Activated naive CD4-positive, alpha-beta T cell treated with Interleukin-2 at 50 U/mL for 16 hours (primary cell): ENCODE data around the gene ZNF549.
"Not testable (repeated sequence)": the region's sequence is repeated elsewhere in the genome, so short reads cannot be mapped to it uniquely, and the experiment has no call there.

Experiments
- DNase-seq: peaks from one replicate; pipeline ENCODE4 v3.0.0-alpha.2; 2020

The ZNF549 gene

GRCh38 chr19:57527136-57527881, at the start of gene ZNF549:
TSS of gene ZNF549 (plus strand) at chr19:57527356. CDS start at chr19:57527574, 218 bp downstream.
- DNase-seq: peak; percentile 90

GRCh38 chr19:57487477-57488298, 39.5 kb upstream of the ZNF549 start, which contains the start of gene ZNF419:
TSS of gene ZNF419 (plus strand) at chr19:57487750. CDS start at chr19:57487951, 201 bp downstream.
- peak; percentile 95 for DNase-seq

- DNase-seq: not testable (repeated sequence)
Observed at GRCh38 chr19:57488299-57488644, 38.9 kb upstream of the ZNF549 start.

DNA sequence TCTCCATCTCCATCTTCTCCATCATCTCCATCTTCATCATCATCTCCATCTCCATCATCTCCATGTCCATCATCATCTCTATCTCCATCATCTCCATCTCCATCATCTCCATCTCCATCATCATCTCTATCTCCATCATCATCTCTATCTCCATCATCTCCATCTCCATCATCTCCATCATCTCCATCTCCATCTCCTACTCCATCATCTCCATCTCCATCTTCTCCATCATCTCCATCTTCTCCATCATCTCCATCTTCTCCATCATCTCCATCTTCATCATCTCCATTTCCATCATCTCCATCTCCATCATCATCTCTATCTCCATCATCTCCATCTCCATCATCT, 27.9 kb upstream of the ZNF549 start:
- DNase-seq: not testable (repeated sequence)

DNA sequence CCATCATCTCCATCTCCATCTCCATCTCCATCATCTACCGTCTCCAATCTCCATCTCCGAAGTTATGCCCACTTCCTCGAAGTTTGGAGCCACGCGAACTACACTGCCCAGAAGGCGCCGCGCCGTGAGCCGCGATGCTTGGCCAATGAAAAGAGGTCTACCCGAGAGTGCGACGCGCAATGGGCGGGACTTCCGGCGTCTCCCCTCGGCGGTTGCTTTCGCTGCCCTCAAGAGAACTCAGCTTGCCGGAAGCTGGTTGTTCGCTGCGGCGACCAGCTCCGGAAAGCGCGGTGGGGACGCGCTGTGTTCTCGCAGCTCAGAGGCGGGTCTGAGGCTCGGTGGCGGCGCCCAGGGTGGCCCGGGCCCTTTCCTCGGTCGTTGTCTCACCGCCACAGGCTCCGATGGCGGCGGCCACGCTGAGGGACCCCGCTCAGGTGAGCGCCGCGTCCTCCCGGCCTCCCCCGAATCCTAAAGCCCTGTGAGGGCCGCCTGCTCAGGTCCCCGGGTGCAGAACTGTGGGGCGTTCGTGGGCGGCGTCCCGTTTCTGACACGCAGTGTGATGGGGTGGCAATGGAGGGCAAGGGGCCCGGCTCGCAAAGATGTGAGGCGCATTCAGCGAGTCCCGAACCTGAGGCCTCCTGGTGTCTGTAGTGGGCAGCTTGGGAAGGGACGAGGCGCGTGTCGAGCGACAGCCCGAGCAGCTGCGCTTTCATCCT, 27.3 kb upstream of the ZNF549 start, which contains the start of gene ZNF773:
Gene ZNF773, plus strand, starts transcription at position 259 of the 716 bp plus-strand sequence. Its CDS starts 143 bp downstream, at position 402.
- DNase-seq: peak; percentile 97

- not testable (repeated sequence) for DNase-seq
Observed at GRCh38 chr19:57500400-57500799, 26.8 kb upstream of the ZNF549 start.

GRCh38 chr19:57506163-57506562, 21.0 kb upstream of the ZNF549 start:
- DNase-seq: no peak

- DNase-seq: no peak
Observed at GRCh38 chr19:57511484-57511883, 15.7 kb upstream of the ZNF549 start.

DNA sequence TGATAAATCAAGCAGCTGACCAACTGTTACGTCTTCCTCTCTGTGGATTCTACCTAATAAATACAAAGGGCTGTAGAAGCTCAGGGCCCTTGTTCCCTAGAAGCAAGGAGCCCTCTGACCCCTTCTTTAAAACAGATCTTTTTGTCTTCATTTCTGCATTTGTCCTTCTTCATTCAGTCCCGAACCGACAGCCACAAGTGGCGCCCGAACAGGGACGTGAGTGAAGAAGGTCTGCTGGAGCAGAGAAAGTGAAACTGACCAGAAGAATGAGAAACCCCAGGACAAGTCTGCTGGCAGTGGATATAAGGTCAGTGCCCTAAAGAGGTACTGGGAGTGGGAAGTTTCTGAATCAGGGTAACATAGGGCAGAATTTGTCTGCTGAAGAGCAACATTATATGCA, 14.3 kb upstream of the ZNF549 start:
- no peak for DNase-seq

DNA sequence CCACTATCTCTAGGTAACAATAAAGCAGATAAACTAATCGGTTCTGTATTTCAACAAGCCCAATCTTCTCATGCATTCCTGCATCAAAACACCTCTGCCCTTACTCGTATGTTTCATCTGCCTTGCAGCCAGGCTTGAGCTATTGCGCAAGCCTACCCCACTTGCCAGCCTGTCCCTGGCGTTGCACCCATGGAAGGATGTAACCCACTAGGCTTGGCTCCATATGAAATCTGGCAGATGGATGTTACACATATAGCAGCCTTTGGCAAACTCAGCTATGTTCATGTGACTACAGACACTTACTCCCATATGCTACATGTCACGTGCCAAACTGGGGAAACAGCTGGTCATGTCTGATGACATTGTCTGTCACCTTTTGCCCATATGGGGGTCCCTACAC, 11.9 kb upstream of the ZNF549 start:
- no peak for DNase-seq

DNA sequence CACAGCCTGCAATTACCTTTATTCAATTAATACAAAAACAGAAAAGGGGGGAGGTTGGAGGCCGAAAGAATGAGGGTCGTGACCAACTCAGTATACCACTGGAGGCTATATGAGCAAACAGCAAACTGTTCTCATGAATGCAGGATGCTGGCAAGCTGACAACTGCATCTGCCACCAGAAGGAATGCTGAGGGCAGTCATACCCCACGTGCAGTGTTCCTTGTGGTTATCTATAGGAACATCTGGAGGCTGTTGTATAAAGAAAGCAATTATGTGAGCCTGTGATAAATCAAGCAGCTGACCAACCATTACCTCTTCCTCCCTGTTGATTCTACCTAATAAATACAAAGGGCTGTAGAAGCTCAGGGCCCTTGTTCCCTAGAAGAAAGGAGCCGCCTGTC, 9.1 kb upstream of the ZNF549 start:
- not testable (repeated sequence) for DNase-seq

GRCh38 chr19:57537953-57538547, 10.9 kb downstream of the ZNF549 start:
- DNase-seq: no peak

DNA sequence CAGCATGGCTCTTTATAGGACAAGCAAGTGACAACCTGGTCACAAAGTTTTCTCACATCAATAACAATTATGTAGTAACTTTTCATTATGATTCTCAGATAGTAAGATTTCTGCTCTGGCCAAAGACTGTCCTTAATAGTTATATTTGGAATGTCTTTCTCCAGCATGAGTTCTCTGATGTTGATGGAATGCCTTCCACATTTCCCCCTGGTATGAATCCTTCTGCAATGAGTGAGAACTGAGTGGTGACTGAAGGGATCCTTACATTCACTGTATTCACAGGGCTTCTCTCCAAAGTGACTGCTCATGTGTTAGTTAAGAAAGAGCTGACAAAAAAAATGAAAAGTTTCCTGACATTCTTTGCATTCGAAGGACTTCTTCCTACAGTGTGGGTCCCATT, 19.4 kb downstream of the ZNF549 start:
- no peak for DNase-seq

DNA sequence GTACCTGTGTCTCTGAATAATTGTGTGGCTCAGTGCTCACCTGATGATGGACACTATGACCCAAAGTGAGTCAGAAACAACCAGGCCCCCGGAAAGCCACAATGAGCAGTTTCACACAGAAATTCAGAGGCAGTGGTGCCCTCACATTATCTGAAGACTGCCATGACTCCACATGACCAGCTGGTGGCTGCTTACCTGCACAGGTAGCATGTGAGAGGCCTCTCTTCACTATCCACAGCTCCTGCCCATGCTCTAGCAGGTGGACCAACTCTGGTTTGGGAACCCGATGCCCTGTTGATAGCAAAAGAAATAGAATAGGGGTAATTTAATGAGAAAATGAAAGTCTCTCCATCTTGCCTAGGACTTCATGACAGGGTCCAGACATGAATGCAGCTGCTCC, 25.3 kb downstream of the ZNF549 start:
- DNase-seq: no peak

- no peak for DNase-seq
Observed at GRCh38 chr19:57557659-57558058, 30.5 kb downstream of the ZNF549 start.

- DNase-seq: no peak
Observed at GRCh38 chr19:57558525-57558924, 31.4 kb downstream of the ZNF549 start.

- DNase-seq: peak; percentile 10
Observed at GRCh38 chr19:57559008-57559403, 31.9 kb downstream of the ZNF549 start.

- DNase-seq: peak; percentile 92
Observed at GRCh38 chr19:57559404-57560025, 32.4 kb downstream of the ZNF549 start, which contains the start of gene ZNF550. TSS of gene ZNF550 (minus strand) at chr19:57559863. CDS start at chr19:57559682, 181 bp downstream.

GRCh38 chr19:57560049-57560491, 32.9 kb downstream of the ZNF549 start:
- no peak for DNase-seq

DNA sequence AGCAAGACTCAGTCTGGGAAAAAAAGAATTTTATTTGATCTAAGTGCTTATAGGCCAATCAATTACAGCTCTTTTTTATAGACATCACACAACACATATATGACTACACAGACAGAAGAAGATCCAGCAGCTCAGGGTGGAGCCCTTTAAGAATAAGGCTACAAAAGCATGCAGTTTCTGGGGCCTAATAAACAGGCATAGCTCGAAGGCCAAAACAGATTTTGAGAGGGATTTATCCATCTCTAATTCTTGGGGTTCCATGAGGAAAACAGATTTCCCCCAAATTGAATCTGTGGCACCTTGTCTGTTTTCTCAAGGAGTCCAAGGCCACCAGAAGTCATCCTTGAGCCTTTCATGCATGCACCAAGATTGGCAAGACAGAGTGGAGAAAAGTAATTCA, 36.4 kb downstream of the ZNF549 start:
- no peak for DNase-seq

- no peak for DNase-seq
Observed at GRCh38 chr19:57566396-57567265, 39.5 kb downstream of the ZNF549 start.
